GM19395 (cell line): Measurements from ENCODE around the gene SIRPA.

Experiments used
- ATAC-seq: cut with Tn5 transposase; IDR thresholded peaks from one replicate; pipeline ENCODE4 v1.9.1; 2021; ENCODE audit warnings: mild to moderate bottlenecking, moderate library complexity; ENCODE audit not compliant: unreplicated experiment

The SIRPA gene

DNA sequence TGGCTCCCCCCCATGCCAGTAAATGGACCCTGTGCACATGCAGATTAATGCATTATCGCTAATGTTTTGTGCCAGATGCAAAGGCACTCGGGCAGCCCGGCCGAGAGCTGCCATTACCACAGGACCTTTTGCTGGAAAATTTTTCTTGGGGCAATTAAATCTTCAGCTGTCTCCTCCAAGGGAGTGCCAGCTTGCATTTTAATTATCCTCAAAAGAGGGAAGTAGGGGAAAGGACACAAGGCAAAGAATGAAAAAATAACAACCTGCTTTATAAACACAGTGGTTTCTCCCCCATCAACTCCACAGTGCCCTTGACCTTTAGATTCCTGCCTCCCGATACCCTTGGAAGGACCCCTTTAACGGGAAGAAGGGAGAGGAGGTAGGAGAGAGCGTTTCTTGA, 50.5 kb downstream of the SIRPA start:
- ATAC-seq, result no peak

DNA sequence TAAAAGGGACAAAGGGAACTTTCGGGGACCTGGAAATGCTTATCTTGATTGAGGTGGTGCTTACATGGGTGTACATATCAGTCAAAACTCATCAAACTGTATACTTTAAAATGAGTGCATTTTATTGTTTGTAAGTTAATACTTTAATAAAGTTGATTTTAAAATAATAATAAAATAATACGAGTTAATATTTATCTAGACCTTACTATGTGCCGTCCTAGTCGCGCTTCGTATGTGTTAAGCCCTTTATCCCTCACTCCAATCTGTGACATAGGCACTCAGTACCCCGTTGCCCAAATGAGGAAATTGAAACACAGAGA, 51.2 kb downstream of the SIRPA start:
- ATAC-seq, result no peak

DNA sequence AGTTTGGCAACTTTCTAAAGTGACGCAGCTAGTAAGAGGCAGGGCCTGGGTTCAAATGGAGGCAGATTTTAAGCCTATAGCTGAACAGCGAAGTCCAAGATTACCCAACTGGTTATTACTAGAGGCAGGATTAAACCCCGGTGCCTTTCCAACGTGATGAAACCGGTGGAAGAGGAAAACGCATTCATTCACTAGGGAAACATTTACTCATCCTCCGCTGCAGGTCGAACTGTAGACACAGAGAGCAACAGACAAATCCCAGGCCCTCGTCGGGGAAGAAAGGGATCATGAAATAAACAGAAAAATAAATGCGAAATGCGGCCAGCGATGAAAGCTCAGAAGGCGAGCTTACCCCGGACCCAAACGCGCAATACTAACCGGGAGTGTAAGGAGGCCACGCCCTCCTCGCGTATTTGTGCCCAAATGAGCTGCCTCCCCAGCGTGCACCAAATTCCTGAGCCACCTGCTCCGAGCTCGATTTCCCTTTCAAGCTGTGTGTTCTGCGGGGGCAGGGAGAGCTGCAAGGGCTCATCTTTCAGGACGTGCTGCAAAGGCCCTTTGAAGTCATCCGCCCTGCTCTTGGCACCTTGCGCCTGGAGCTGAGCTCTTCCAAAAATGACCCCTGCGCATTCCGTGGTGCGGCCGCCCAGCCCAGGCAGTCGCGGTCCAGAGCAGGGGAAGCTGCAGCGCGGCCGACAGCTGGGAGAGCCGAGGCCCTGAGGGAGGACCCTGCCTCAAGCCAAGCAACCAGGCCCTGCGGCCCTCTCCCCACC, 51.7 kb downstream of the SIRPA start:
- ATAC-seq, result no peak

DNA sequence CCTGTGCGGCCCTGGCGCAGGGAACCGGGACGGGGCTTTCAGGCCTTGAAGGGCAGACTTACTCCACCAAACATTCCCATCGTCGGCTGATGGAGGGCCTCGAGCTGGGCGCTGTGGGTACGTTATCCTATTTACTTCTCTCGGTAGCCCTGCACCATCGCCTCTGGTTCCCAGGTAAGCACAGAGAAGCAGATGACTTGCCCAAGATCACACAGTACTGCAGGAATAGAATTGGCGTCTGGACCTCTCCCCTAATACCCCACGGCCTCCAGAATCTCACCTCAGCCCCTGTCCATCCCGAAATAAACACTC, 52.3 kb downstream of the SIRPA start:
- ATAC-seq, result no peak

DNA sequence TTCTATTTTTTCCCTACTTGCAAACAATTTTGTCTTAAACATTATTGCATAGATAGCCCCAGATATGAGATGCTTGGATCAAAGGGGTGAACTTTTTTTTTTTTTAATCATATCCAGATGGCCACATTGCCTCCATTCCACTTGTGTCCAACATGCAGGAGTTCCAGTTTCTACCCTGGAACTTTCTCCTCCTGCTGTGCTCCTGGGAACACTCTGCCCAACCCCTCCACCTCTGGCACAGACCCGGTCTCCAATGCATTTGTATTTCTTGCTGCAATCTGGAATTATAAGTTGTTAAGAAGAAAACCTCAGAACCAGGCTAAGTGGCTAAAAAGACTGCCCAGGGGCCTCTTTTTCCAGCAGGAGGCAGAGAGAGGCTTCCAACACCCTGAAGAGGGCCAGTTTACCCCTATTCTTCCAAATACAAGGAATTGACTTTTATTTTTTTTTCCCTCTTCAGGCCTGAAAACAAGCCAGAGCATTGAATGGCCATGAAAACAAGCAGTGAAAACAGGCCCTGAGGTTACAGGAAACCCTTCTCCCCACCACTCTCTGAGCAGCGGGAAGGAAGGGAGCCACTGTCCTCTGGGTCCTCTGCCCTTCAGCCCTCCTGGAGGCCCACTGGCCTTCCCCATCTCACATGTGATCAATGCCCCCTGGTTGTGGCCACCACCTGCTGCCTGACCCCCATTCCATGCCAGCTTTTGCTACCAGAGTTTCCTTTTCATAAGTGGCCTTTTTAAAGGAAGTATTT, 54.3 kb downstream of the SIRPA start:
- no peak for ATAC-seq

DNA sequence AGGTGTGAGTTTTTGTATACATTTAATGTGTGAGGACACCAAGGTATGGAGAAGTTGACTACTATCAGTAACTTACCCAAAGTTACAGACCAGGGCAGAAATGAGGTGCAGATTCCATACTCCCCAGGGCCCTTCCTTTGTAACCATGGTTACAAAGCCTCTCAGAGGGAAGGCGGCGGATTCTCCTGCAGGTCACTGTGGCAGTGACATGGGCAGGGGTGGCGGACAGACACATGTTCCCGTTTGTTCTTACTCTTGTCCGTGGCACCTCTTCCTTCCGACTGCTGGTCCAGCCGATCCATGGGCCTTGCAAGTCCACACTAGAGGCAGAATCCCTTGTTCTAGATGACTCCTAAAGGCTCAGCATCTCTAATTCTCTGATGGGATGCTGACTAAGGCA, 55.6 kb downstream of the SIRPA start:
- ATAC-seq, result no peak

DNA sequence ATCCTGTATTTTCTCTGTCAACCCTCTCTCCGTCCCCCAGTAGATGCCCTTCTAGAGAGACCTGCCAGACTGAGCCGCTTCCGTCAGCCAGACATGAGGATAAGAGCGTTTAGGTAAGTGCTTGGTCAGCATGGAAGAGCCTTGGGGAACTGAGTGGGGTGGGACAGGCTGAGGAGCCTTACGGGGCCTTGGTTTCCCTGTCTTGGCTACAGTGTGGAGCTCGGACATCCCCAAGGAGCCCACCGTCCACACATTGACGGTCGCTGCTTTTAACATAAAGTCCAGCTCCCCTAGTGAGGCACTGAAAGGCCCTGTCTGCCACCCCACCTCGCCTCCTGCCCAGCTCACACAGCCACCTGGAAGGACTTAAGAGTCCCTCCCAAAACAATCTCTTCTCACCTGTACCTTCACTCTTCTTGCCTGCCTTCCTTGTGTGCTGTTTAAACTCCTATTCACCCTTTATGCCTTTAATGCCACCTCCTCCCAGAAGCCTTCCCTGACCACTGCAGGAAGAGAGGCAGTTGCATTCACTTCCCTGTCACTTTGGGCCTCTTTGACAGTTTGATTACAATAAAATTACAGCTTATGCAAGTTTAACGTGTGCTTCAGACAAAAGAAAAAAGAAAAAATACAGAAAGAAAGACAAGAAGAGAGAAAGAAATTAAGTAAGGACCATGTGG, 56.4 kb downstream of the SIRPA start:
- ATAC-seq, result no peak

DNA sequence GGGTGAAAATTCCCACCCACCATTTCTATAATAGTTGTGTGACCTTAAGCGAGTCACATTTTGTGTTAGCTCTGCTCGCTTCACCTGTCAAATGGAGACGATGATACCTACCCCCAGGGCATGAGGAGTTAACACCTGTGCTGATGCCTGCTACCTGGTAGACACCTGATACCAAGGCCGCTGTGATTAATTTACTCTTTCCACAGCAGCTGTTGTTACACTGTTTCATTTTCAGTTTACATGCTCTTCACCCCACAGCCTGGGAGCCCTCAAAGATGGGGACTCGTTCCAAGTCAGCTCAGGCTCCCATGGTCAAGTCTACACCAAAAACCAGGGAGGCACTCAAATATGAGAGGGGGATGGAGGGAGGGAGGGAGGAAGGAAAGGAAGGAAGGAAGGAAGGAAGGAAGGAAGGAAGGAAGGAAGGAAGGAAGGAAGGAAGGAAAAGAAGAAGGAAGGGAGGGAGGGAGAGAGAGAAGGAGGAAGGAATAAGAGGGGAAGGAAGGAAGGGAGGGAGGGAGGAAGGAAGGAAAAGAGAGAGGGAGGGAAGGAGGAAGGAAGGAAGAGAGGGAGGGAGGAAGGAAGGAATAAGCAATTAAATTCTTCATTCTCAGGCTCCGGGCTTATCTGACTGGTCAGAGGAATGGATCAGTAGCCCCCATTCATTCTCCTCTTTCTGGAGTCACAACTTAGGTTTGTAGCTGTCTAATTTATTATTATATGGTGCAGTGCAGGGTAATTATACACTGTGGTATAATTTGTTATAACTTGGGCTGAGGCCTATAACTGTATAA, 57.7 kb downstream of the SIRPA start:
- peak; percentile 61 for ATAC-seq

DNA sequence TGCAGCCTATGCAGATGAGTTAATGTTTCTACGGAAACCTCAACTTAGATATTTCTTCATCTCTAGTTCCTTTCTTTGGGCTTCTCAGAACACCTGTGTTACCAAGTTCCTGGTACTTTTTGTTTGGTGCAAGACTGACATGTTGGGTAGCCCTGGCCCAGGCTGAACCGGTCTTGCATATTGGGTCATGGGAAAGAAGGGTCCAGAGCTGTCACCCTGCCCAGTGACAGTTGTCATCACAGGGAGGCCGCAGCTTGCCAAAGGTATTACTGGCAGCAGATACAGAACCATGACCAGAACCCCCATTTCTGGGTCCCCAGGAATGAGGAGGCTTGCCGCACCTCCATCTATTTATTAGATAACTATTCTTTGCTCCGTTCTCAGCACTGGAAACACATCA, 58.4 kb downstream of the SIRPA start:
- no peak for ATAC-seq

DNA sequence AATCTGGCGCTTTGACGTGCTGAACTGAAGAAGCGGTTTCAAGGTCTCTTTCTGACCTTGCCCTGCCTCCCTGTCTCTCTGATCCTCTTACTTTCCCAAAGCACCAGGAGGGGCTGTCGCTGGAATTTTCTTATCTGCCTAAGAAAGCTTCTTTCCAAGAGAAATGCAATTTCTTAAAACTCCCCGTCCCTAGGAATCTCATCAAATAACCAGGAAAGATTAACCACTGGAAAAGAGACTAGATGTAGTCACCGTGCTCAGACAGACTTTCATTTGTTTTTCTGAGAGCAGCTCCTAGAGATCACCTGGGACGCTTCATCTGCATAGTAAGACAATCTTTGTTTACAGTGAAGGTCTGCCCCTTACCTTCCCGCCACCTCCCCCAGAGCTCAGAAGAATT, 60.0 kb downstream of the SIRPA start:
- no peak for ATAC-seq

DNA sequence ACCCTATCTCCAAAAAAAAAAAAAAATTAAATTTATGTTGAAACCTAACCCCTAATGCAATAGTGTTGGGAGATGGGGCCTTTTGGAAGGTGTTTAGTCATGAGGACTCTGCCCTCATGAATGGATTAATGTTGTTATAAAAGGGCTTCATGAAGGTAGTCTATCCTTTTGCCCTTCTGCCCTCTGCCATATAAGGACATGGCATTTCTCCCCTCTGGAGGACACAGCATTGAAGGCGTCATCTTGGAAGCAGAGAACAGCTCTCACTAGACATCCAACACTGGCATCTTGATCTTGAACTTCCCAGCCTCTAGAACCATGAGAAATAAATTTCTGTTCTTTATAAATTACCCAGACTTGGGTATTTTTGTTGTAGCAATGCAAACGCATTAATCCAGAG, 63.2 kb downstream of the SIRPA start:
- ATAC-seq, result no peak

DNA sequence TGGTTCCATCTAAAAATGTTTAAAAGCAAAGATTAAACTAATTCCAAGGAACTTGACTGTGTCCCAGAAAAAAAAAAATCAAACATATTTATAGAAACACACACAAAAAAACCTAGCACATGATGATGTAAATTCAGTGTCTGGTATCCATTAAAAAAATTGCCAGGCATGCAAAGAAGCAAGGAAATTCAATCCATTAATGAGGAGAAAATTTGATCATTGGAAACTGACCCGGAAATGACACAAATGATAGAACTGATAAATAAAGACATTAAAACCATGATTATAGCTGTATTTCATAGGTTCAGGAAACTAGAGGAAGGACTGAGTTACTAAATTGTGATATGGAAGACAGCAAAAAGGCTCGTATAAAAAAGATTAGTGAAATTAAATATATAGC, 63.9 kb downstream of the SIRPA start:
- ATAC-seq, result no peak

DNA sequence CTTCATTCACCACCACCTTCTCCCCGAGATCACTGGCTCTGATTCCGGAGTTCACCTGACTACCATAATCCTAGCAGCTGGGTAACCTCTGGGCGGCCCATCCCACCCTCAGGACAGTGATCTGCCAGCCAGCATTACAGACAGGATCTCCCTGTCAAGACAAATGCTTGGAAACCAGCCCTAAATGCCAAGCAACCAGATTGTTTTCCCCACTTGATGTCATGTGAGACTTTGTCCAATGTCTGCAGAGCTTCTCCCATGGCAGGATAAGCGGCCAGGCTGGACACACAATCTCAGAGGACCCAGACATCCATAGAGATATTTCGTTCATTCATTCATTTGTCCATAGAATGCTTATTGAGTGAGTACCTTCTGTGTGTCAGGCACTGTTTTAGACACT, 66.2 kb downstream of the SIRPA start:
- no peak for ATAC-seq

DNA sequence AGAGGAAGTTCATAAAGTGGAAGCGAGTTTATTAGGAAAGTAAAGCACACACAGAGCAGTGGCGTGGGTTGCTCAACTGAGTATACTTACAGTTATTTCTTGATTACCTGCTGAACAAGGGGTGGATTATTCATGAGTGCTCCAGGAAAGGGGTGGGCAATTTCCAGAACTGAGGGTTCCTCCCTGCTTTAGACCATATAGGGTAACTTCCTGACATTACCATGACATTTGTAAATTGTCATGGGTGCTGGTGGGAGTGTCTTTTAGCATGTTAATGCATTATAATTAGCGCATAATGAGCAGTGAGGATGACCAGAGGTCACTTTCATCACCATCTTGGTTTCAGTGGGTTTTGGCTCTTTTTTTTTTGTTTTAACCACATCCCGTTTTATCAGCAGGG, 68.9 kb downstream of the SIRPA start:
- no peak for ATAC-seq

DNA sequence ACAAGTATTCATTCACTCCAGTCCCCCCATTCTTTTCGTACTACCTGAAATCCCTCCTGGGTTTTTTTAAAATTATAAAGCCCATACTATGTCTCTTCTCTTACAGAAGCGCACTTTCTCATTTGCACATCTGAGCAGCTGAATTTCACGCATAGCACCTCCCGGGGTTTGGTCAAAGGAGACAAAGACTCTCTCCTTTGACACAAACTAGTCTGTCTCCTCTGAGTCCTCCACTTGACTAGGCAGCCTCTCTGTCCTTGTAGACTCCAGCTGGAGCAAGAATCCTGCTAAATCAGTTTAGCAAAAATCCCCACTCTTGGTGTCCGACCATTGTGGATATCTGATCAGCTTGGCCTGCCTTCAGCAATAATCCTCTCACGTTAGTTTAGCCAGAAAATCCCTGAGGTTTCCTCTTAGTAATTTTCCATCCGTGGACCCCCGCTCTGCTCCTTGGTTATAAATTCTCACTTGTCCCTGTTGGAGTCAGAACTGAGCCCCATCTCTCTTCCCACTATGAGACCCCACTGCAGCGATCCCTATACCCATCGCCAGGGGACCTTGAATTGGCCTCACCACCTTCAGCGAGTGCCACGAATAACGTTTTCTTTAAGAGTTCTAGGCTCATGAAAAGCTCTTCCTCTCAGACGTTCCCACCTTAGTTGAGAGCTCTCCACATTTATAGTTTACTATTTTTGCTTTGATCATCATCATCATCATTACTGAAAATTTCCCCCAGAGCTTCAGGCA, 69.6 kb downstream of the SIRPA start:
- ATAC-seq, result no peak

DNA sequence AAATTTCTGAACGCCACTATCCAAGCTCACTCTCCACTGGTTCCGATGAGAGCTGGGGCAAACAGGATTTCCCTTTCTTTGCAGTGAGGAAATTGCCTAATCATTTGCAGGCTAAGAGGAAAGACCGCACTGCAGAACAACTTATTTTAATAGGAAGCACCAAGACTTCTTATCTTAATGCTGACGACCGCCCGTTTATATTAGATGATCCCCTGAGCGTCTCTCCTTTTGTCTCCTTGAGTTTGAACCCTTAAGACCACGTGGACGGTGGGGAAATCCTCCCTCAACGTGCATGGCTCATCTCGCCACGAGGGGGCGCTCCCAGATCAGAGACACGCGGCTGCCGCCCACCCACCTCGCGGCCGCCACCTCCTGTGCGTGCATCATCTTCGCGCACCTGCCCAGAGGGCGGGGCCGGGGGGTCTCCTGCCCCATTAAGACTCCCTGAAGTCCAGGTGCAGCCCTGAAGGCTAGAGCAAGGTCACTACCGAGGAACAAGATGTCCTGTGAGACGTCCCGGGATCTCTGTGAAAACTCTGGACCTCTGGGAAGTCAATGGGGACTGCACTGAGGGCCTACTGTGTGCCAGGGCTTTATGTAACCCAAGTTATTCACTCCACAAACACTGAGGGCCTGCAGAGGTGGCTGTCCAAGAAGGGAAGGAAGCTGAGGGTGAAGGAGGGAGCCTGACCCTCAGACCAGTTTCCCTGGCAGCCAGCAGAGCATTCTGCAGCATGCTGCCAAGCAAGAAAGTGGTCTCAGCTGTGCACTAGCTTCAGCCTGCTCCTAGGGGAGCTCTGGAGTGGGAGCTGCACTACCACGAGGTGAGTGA, 70.5 kb downstream of the SIRPA start:
- ATAC-seq, result peak; percentile 53

DNA sequence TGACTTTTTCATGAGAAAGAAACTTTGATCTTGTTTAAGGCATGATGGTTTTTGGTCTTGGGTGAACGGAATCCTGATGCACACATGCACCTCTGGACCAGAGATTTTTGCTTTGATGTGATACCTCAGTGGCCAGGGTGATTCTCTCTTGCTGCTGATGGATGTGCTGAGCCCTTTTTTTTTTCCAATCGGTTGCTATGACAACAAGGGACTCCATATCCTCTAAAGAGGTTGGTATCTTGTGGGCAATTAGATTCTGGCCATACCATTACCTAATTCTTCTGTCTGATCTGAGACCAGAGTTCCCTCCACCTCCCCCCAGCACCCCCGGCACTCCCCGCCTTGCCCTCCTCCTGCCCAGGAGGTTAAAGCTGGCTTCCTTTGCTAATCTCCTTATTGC, 73.8 kb downstream of the SIRPA start:
- no peak for ATAC-seq

DNA sequence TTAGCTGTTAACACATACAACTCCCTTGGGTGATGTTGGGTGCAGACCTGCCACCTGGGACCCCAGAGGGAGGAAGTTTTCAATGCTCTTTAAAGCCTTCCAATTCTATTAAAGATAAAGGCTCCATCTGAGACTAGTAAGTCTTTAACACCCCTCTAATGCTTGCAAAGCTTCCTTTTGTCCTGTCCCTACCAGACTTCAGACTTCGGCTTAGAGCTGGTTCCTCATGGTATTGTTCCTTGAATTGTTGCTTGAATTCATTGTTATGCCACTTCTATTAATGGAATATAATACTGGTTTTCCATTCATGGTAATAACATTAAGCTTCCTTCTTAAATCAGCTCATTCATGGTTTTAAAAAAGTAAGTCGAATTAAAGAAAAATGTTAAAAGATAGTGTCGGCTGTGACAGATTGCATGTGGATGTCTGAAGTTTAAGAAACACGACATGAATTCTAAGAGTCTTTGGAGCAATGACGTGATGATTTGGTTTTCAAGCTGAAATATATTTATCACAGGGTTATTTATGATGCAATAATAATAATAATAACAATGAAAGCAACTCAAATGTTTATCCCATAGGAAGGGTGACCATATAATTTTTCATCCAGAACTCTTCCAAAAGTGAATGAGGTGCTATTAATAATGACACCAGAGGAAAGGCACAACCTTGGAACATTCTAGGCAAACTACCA, 76.8 kb downstream of the SIRPA start:
- ATAC-seq, result no peak
